ENCODE measurements around the gene SIN3B.
"Not testable (repeated sequence)": the region's sequence is repeated elsewhere in the genome, so short reads cannot be mapped to it uniquely, and the experiment has no call there.

The SIN3B gene, protein sequence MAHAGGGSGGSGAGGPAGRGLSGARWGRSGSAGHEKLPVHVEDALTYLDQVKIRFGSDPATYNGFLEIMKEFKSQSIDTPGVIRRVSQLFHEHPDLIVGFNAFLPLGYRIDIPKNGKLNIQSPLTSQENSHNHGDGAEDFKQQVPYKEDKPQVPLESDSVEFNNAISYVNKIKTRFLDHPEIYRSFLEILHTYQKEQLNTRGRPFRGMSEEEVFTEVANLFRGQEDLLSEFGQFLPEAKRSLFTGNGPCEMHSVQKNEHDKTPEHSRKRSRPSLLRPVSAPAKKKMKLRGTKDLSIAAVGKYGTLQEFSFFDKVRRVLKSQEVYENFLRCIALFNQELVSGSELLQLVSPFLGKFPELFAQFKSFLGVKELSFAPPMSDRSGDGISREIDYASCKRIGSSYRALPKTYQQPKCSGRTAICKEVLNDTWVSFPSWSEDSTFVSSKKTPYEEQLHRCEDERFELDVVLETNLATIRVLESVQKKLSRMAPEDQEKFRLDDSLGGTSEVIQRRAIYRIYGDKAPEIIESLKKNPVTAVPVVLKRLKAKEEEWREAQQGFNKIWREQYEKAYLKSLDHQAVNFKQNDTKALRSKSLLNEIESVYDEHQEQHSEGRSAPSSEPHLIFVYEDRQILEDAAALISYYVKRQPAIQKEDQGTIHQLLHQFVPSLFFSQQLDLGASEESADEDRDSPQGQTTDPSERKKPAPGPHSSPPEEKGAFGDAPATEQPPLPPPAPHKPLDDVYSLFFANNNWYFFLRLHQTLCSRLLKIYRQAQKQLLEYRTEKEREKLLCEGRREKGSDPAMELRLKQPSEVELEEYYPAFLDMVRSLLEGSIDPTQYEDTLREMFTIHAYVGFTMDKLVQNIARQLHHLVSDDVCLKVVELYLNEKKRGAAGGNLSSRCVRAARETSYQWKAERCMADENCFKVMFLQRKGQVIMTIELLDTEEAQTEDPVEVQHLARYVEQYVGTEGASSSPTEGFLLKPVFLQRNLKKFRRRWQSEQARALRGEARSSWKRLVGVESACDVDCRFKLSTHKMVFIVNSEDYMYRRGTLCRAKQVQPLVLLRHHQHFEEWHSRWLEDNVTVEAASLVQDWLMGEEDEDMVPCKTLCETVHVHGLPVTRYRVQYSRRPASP

DNA sequence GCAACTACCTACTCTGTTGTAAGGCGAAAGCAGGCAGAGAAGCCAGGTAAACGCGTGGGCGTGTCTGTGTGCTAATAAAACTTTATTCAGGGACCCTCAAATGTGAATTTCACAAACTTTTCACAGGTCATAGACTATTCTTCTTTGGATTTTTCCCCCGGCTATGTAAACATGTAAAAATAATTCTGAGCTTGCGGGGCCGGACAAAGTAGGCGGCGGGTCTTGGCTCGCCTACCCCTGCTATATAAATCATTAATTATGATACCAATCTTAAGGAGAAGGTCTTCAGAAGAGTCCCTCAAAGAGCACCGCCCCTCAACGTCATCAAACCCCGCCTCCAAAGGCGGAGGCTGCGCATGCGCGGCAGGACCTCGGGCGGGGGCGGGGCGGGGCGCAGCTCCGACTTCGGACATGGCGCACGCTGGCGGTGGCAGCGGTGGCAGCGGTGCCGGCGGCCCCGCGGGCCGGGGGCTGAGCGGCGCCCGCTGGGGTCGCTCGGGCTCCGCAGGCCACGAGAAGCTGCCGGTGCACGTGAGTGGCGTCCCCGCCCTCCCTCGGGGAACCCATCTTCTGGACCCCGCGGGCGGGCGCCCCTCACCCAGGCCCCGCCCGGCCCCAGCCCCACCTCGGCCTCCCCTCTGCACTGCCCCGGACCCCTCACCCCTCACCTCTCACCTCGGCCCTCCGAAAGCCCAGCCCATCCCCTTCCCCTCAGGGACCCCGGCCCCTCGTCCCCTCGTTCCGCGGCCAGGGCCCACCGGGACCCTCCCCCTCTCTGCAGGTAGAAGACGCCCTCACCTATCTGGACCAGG is at the start of gene SIN3B:
SIN3B (plus strand) TSS at position 389 of the 812 bp plus-strand sequence; CDS start at position 412, 23 bp downstream.
- DNase-seq (ENCODE audit: low read depth in 3 of 3, low spot score in 1 of 3) = peak; percentile 68 to 90 (median 83)

DNA sequence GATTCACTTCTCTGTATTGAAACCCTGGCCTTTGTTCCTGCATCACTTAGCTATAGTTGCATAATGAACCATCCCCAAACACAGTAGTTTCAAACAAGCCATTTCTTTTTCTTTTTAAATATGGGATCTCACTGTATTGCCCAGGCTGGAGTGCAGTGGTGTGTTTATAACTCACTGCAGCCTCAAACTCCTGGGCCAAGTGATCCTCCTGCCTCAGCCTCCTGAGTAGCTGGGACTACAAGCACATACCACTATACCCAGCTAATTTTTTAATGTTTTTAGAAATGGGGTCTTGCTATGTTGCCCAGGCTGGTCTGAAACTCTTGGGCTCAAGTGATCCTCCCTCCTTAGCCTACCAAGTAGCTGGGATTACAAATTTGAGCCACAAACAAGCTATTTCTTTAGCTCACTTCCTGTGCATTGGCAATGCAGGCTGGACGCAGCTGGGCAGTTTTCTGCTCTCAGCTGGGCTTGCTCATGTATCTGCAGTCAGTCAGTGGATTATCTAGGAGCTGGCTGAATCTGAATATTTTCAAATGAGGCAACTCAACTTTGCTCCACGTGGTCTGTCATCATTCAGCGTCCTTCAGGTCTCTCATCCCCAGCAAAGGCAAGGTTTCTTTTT is 49.5 kb upstream of the SIN3B start:
- no peak for DNase-seq (ENCODE audit: low read depth in 3 of 3, low spot score in 1 of 3)

DNA sequence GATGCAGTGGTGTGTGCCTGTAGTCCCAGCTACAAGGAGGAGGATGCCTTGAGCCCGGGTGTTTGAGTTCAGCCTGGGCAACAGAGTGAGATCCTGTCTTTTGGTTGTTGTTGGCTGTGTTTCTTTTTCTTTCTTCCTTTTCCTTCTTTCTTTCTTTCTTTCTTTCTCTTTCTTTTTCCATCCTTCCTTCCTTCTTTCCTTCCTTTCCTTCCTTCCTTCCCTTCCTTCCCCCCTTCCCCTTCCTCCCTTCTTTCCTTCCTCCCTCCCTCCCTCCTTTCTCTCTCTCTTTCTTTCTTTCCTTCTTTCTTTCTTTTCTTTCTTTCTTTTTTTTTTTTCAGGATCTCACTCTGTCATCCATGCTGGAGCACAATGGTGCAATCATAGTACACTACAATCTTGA is 46.5 kb upstream of the SIN3B start:
- no peak for DNase-seq (ENCODE audit: low read depth in 3 of 3, low spot score in 1 of 3)

DNA sequence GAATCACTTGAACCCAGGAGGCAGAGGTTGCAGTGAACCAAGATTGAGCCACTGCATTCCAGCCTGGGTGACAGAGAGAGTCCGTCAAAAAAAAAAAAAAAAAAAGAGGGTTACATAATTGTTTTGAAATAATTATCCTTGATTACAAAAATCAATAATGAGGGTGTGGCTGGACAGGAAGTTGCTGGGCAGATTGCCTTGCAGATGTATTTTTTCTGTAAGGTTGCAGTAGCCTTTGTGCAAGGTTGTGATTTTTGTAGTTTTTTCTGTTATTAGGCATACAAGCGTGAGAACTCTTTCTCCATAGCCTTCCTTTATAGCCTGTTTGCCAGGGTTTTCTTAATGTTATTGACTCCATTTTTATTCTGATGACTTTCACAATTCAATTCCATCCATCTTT is 40.7 kb upstream of the SIN3B start:
- DNase-seq (ENCODE audit: low read depth in 3 of 3, low spot score in 1 of 3) = no peak

DNA sequence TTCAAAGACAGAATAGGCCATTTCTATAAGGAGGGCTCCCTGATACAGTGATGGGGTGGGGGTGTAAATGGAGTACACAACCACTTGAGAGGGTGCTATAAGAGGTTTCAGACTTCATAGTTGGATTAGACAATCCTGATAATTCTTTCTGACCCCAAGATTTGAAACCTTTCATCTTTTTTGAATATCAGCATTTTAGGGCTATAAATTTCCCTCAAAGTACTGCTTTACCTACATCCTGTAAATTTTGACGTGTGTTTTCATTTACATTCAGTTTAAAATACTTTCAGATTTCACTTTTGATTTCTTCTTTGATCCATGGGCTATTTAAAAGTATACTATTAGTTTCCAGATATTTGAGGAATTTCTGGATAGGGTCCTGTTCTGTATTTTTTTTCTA is 40.0 kb upstream of the SIN3B start:
- DNase-seq (ENCODE audit: low read depth in 3 of 3, low spot score in 1 of 3) = no peak

DNA sequence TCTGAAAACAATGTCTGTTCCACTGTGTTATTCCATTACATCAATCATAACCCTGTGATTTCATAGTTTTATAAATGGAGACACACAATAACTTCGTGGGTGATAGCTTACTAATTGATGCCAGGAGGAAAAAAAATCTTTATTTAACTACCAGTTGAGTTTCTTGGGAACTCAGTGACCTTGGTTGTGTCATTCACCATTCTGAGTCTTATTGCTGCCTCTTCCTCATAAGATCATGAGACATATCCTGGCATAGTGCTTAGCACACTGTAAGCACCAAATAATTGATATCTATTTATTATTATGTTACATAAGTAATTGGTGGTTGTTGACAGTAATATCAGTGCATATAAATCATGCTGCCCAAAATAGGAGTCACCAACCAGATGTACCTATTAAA is 39.1 kb upstream of the SIN3B start:
- DNase-seq (ENCODE audit: low read depth in 3 of 3, low spot score in 1 of 3) = no peak

DNA sequence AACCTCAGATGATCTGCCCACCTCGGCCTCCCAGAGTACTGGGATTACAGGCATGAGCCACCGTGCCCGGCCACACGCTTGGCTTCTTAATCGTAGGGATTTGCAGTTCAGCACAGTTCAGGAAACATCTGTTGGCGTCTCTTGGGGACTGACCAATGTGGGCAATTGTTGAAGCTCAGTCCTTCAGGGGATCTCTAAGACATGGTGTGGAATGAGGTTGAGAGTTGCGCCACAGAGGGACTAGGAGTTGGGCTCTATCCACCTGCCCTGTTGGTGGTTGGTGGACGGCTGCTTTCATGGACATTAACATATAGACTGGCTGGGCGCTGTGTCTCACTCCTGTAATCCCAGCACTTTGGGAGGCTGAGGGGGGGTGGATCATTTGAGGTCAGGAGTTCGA is 37.3 kb upstream of the SIN3B start:
- DNase-seq (ENCODE audit: low read depth in 3 of 3, low spot score in 1 of 3) = no peak

DNA sequence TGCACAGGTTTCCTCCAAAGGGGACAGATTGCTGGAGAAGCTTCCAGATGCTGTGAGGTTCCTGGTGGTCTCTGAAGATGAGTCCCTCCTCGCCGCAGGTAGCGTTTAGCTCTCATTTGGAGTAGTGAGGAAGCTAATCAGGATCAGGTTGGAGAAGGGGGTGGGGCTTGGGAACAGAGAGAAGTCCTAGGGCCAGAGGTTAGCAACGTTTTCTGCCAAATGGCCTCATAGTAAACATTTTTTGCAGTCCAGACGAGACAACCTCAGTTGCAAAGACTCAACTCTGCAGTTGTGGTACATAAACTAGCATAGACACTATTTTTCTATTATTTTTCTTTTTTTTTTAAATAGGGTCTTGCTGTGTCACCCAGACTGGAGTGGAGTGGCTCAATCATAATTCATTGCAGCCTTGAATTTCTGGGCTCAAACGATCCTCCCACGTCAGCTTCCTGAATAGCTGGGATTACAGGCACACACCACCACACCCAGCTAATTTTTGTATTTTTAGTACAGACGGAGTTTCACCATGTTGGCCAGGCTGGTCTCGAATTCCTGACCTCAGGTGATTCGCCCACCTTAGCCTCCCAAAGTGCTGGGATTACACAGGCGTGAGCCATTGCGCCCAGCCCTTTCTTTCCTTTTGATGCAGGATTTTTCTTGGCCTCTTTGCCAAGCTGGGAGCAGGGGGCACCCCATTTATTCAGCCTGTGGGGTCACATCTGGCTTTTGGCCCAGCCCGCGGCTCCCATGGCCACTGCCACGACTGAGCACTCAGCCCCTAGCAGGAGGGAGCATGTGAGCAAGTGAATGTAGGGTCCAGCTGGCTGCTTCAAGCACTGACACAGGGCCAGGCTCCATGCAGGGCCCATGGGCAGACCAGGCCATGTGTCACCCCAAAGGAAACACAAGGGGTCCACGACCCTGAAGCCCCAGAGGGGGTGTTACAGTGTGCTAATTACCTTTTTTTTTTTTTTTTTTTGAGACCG is 34.4 kb upstream of the SIN3B start:
- no peak for DNase-seq (ENCODE audit: low read depth in 3 of 3, low spot score in 1 of 3)

DNA sequence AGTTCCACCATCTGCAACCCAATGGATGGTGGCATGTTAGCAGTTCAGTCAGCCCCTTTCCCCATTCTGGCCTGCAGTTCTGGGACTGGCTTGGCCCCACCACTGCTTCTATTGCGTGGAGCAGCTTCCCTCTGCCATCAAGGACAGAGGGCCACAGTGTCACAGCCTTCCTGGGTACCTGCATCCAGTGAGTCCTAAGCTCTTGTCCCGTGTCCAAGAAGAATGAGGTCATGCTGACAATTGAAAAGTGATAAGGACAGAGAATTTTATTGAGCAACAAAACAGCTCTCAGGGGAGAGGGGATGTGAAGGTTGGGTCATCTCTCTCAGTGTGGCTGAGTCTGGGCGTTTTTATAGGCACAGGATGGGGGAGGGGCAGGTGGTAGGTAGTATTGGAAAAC is 33.5 kb upstream of the SIN3B start:
- DNase-seq (ENCODE audit: low read depth in 3 of 3, low spot score in 1 of 3) = no peak

DNA sequence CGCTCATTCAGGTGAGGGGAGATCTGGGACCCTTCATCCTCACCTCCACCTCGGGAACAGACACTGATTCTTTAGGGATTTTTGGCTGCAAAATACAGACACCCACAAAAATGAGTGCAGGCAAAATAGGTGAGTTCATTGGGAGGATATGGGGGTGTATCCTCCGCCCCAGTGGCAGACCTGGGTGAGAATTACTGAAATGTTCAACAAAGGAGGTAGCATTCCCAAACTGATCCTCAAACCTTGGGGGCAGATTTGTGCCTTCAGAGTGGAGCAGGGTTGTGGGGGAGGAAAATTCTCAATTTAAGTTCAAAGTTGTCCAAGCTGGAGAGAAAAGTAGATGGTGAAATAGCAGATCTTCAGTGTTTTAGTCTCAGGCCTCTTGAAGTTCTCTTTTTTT is 31.3 kb upstream of the SIN3B start:
- no peak for DNase-seq (ENCODE audit: low read depth in 3 of 3, low spot score in 1 of 3)

DNA sequence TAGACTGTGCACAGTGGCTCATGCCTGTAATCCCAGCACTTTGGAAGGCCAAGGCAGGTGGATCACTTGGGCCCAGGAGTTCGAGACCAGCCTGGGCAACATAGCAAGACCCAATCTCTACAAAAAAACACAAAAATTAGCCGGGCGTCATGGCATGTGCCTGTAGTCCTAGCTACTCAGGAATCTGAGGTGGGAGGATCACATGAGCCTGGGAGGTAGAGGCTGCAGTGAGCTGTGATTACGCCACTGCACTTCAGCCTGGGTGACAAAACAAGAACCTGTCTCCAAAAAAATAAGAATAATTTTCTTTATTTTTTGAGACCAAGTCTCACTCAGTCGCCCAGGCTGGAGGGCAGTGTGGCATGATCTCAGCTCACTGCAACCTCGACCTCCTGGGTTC is 30.9 kb upstream of the SIN3B start:
- DNase-seq (ENCODE audit: low read depth in 3 of 3, low spot score in 1 of 3) = not testable (repeated sequence)

DNA sequence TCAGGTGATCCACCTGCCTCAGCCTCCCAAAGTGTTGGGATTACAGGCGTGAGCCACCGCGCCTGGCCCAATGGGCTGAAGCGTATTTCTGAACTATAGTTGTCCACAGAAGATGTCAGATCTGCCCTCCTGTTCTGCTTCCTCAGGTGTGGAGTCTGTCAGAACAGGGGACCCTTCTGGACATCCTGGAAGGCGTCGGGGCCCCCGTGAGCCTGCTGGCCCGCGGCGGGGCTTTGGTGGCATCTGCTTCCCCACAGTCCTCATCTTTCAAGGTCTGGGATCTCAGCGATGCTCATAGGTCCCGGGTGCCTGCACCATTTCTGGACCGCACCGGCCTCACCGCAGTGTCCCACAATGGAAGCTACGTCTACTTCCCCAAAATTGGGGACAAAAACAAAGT is 29.5 kb upstream of the SIN3B start:
- DNase-seq (ENCODE audit: low read depth in 3 of 3, low spot score in 1 of 3) = no peak

DNA sequence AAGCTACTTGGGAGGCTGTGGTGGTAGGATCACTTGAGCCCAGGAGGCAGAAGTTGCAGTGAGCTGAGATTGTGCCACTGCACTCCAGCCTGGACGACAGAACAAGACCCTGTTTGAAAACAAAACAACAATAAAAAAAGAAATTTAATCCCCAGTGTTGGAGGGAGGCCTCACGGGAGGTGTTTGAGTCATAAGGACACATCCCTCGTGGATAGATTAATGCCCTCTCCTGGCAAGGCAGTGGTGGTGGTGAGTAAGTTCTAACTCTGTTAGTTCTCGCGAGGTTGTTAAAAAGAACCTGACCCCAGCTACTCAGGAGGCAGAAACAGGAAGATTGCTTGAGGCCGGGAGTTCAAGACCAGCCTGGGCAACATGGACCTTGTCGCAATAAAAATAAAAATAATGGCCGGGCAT is 27.6 kb upstream of the SIN3B start:
- no peak for DNase-seq (ENCODE audit: low read depth in 3 of 3, low spot score in 1 of 3)

DNA sequence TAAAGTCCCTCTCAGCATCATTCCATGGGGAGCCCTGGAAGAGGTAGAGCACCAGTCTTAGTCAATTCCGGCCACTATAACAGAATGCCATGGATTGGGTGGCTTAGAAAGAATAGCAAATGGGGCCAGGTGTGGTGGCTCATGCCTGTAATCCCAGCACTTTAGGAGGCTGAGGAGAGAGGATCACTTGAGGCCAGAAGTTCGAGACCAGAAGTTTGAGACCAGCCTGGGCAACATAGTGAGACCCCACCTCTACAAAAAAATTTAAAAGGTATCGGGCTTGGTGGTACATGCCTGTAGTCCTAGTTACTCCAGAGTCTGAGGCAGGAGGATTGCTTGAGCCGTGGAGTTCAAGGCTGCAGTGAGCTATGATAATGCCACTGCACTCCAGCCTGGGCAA is 25.0 kb upstream of the SIN3B start:
- no peak for DNase-seq (ENCODE audit: low read depth in 3 of 3, low spot score in 1 of 3)

DNA sequence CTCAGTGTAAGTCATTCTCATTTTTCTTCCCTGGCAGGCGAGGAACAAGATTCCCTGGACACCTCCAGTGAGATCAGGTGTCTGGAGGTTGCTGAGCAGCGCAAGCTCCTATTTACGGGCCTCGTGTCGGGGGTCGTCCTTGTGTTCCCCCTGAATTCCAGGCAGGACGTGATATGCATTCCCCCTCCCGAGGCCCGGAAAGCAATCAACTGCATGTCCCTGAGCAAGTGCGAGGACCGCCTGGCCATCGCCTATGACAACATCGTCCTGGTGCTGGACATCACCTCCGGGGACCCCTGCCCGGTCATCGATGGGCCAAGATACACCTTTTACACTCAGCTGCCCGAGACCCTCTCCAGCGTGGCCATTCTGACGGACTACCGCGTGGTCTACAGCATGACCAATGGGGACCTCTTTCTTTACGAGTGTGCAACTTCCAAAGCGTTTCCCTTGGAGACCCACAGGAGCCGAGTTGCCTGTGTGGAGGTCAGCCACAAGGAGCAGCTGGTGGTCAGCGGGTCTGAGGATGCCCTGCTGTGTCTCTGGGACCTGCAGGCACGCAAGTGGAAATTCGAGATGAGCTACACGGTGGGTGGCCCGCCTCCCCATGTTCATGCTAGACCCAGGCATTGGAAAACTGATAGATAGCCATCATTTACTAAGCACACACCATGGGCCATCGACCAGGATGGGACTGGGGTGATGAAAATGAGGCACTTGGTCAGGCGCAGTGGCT is 21.5 kb upstream of the SIN3B start:
- no peak for DNase-seq (ENCODE audit: low read depth in 3 of 3, low spot score in 1 of 3)

DNA sequence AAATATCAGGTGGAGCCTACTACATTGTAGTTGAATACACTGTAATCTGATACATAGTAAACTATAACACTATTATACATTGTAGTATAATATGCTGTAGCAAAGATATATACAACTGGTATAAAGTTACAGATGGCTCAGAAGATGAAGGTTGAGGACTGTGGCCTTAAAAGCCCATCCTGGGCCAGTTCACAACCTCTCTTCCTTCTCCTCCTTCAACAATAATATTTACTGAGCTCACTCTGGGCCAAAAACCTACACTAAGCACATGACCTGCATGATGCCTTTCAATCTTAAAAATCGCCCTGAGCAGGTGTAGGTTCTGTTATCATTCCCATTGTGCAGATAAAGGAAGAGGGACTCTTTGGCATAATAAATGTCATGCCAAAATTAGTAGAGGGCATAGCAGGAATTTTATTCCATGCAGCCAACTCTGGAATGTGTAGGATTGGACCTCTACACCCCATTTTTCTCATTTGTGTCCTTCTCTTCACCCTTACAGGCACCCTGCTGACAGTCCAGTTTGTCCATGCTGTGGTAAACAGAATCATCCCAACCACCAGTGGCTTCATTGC is 14.6 kb upstream of the SIN3B start:
- no peak for DNase-seq (ENCODE audit: low read depth in 3 of 3, low spot score in 1 of 3)

DNA sequence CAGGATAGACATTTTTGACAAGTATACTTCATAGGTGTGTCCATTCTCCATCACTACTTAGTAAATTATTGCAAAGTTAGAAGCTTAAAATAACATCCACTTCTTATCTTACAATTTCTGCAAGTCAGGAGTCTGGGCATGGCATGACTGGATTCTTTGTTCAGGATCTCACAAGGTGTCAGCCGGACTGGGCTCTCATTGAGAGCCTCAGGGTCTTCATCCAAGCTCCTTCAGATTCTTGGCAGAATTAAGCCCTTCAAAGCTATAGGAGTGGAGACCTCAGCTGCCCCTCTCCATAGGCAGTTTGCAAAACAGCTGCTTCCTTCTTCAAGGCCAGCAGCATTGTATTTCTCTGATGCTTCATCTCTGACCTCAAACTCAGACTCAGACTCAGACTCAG is 9.1 kb upstream of the SIN3B start:
- DNase-seq (ENCODE audit: low read depth in 3 of 3, low spot score in 1 of 3) = no peak

DNA sequence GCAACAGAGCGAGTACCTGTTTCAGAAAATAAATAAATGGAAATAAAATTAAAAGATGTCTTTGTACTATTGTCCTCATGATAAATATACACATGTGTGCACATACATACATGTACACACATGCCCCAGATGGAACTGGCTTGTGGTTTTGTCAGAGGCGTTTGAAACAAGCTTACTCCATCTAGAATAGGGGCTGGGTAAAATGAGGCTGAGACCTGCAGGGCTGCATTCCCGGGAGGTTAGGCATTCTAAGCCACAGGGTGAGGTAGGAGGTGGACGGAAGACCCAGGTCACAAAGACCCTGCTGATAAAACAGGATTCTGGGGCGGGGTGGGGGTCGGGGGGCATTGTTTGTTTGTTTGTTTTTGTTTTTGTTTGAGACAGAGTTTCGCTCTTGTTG is 8.1 kb upstream of the SIN3B start:
- no peak for DNase-seq (ENCODE audit: low read depth in 3 of 3, low spot score in 1 of 3)
